HG03103 (cell line): ENCODE data around the gene PUS3.

ENCODE experiments used
- ATAC-seq: cut with Tn5 transposase; IDR thresholded peaks from one replicate; pipeline ENCODE4 v1.9.1; 2021; ENCODE audit warnings: low read depth; ENCODE audit not compliant: unreplicated experiment

Gene PUS3

GRCh38 chr11:125941619-125942611 is 38.9 kb upstream of the PUS3 start:
- ATAC-seq: no peak

DNA sequence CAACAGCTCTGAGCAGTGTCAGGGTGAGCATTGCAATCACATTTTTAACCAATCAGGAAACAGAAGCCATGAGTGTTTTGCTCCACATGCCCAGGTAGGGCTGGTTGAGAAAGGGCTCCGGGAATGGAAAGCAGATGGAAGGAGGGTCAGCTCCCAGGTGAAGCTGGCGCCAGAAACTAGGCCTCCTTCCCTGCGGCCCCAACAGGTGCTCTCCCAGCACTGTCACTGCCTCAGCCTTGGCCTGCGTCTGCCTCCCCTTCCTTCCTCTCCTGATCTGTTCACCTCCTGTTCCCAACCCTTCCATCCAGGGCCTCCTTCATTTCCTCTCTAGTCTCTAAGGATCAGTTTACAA is 38.2 kb upstream of the PUS3 start:
- no peak for ATAC-seq

GRCh38 chr11:125940145-125940544 is 37.1 kb upstream of the PUS3 start:
- no peak for ATAC-seq

DNA sequence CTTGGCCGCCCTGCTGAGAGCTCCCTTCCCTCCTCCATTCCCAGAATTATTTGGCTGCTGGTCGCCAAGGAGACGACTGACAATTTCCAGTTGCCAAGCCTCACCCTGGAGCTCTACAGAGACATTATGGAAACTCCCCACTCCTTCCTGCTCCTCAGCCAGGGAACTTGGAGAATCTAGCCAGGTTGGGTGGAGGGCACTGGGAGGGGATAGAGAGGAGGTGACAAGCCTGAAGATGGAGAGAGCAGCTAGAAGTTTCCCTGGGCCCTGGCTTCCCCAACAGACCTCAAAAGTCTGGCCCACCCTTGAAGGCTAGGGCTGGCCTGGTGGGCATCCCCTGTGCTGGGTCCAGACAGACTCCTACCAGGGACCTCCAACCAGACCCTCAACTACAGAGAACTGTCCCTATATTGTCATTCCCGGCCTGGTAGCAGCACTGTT is 36.1 kb upstream of the PUS3 start:
- no peak for ATAC-seq

- no peak for ATAC-seq
Observed at GRCh38 chr11:125938418-125938817, 35.4 kb upstream of the PUS3 start.

DNA sequence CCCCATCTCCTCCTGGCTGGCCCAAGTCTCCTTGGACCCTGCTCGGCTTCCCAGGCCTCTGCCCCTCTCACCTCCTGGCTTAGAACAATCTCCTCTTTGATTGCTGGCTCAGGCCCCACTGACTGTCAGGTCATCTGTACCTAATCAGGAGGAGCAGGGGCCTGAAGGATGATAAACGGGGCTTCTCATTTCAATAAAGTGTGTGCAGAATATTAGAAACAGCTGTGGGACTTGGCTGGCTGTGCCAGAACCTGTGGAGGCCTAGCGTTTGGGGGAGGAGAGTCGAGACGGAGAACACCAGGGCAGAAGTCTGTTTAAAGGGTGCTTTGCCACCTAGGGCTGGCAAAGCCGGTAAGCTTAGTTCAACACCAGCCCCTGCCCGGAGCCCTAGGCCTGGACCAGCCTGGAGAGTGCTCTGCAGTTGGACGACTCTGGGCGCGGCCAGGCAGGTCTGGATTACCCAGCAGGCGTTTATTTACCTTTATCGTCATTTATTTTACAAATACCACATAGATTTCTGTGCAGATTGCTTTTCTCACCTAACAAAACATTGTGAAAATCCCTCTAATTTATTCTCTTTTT is 32.7 kb upstream of the PUS3 start:
- ATAC-seq: no peak

DNA sequence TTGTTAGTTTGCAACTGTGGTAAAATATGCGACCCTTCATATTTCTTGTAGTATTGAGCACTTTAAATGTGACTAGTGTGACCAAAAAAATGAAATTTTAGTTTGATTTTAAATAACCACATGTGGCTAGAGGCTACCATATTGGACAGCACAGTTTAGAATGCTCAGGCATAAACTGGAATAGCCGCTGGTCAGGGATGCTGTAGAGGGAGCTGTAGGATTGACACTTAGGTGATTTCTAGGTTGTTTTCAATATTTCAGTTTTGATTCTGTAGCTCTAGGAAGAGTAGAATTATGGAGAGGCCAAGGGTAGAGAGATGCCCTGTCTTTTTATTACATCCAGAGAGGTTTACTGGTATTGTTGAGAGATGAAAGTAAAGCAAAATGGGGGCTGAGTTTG is 32.0 kb upstream of the PUS3 start:
- ATAC-seq: no peak

- no peak for ATAC-seq
Observed at GRCh38 chr11:125934473-125934872, 31.5 kb upstream of the PUS3 start.

GRCh38 chr11:125933030-125933813 is 30.2 kb upstream of the PUS3 start:
- ATAC-seq: no peak

- ATAC-seq: no peak
Observed at GRCh38 chr11:125932301-125932700, 29.3 kb upstream of the PUS3 start.

GRCh38 chr11:125931668-125932067 is 28.7 kb upstream of the PUS3 start:
- ATAC-seq: no peak

- no peak for ATAC-seq
Observed at GRCh38 chr11:125931116-125931515, 28.1 kb upstream of the PUS3 start.

DNA sequence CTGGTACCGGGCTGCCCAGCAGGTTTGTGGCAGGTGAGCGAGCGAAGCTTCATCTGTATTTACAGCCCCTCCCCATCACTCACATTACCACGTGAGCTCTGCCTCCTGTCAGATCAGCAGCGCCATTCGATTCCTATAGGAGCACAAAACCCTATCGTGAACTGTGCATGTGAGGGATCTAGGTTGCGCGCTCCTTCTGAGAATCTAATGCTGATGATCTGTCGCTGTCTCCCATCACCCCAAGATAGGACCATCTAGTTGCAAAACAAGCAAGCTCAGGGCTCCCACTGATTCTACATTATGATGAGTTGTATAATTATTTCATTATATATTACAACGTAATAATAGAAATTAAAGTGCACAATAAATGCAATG is 27.1 kb upstream of the PUS3 start:
- no peak for ATAC-seq

GRCh38 chr11:125929445-125930075 is 26.6 kb upstream of the PUS3 start:
- no peak for ATAC-seq

DNA sequence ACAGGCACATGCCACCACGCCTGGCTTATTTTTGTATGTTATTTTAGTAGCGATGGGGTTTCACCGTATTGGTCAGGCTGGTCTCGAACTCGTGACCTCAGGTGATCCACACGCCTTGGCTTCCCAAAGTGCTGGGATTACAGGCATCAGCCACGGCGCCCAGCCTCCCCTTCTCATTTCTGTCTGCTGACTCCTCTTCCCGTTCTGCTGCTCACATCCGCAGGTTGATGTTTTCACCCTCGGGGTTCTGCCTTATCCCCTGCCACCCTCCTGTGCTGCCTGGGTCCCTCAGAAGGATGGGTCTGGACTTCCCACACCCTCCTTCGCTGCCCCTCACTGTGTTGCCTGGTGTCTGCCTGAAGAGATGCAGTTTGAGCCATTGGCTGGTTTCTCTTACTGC is 23.7 kb upstream of the PUS3 start:
- ATAC-seq: no peak

- no peak for ATAC-seq
Observed at GRCh38 chr11:125925804-125926203, 22.8 kb upstream of the PUS3 start.

DNA sequence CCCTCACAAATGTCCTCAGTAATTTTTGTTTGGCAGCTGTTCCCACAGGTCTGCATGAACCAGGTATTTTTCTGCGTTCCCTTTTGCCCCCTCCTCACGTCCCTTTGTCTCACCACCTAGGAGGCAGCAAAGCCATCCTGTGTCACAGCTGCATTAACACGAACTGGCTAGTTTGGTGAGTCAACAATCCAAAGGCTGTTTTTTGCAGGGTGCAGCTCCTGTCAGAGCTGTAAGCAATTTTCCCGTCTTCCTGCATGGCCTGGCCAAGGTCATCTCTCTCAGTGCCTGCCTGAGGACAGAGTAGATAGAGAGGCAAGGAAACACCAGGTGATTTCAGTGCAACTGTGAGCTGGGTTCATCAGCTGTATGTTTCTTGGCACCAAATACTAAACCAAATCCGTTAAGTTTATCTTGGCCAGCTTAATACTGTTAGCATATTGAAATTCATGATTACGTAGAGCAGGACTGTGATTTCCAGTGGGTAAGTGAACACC is 22.3 kb upstream of the PUS3 start:
- ATAC-seq: no peak

DNA sequence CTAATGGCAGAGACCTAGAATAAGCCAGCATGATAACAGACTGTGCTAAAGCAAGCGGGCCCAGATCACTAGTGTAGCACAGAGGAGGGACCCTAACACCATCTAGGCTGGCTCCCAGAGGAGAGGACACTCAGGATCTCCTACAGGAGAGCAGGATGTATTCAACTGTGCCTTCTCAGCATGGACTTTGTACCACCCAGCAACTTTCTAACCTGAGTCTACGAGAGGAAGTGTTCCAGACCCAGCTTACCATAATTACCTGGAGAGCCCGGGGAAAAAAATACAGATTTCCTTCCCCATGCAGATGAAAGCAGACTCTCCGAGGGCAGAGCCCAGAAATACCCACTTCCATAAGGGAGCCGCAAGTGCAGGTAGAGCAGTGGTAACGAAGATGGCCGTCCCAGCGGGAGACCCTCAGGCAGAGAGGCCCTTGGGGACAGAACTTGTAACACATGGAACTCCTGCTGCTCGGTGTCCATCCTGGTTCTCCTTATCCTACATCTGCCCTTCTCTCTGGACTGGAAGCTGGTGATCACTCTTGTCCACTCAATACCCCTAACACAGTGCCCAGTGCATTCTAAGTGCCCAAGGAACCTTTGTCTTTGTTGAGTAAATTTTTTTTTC is 21.5 kb upstream of the PUS3 start:
- ATAC-seq: no peak

DNA sequence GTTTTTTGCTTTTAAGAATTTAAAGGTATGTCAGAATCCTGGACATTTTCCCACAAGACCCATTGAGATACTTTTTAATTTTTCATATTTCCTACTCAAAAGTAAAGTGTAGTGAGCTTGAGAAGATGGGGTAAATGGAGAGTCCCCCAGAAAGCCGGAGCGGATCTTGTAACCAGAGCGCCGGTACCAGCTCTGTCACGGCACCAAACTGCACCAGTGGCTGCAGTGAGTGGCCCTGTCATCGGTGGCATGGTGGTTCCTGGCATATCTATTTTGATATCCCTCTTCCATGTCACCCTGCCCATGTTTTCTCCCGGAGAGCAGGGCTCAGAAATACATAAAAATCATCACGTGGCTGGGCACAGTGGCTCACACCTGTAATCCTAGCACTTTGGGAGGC is 20.6 kb upstream of the PUS3 start:
- ATAC-seq: no peak

- ATAC-seq: peak; percentile 63
Observed at GRCh38 chr11:125923012-125923579, 20.1 kb upstream of the PUS3 start.
